HG02571 (cell line): Measurements from ENCODE around the gene STPG1.

Experiments
- ATAC-seq: cut with Tn5 transposase; IDR thresholded peaks from one replicate; pipeline ENCODE4 v1.9.1; 2021; ENCODE audit warnings: mild to moderate bottlenecking, moderate library complexity; ENCODE audit not compliant: unreplicated experiment

Gene STPG1

GRCh38 chr1:24319962-24320361, 93.6 kb downstream of the STPG1 start:
- no peak for ATAC-seq

DNA sequence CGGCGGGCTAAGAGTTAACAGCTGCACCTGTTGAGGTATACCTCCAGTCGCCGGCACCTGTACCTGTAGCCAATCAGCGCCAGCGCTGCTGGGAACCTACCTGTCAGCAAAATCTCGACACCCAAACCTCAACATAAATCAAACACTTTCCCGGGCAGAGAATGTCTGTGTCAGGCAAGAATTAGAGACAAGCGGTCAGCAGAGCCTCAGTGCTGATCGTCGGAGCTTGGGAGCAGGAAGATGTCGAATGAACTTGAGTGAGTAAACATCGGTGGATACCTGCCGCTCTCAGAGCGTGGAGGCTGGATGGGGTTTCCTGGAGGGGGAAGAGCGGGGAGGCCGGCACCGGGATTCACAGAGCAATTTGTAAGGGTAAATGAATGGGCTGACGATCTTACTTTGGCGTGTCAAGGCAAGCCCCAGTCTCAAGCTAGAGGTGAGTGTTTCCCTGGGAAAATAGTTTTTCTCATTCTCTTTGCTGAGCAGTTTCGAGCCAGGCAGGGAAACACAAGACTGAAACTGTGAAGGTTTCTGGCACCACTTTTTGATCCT, 94.2 kb downstream of the STPG1 start, which contains the start of gene GRHL3:
Gene GRHL3 (plus strand): TSS at position 46 of the 552 bp plus-strand sequence. CDS start 195 bp downstream, at position 241.
- no peak for ATAC-seq

GRCh38 chr1:24318615-24319311, 94.8 kb downstream of the STPG1 start:
- ATAC-seq = no peak

DNA sequence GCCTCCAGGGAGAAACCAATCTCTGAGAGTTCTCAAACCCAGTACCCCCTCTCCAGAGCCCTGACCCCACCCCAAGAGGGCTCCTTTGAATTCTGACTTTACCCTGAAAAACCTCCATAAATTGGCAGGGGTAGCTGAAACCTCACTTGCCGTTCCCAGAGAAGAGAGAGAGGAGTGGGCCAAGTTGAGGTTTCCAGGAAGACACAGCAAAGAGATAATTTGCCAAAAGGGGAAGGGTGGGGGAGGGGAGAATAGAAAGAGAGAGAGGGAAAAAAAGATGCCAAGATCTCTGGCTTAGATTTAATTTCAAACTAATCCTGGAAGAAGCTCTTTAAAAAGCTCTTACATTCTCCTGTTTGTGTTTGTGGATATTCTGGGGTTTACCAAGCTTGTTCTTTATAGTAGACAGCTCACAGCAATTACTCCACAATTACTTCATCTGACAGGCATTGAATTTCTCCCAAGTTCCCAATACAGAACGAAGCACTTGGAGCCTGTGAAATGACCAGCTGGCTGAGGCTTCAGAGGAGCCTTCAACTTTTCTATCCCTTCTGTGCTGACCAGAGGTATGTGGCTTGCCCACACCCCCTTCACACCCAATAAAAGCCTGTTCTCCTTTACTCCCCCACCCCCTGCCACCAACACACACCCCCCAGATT, 95.5 kb downstream of the STPG1 start:
- ATAC-seq = no peak

- ATAC-seq = no peak
These were observed 96.5 kb downstream of the STPG1 start for GRCh38 chr1:24317081-24317480.

DNA sequence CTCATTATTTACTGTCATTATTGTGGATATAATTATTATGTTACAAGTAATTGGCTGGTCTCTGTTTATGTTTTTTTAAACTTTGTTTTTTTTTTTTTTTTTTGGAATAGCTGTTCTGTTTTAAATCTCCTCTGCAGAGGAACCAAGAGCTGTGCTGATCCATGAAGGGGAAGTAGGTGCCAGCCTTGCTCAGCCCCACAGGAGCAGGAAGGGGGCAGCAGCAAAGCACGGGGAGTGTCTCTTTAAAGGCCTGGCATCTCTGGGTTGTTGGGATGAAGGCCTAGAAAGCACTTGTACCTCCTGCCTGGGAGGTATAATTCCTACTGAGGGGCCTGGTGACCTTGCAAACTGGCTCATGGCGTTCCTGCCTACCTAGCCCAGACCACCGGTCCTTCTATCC, 96.9 kb downstream of the STPG1 start:
- no peak for ATAC-seq

- ATAC-seq = no peak
These were observed 98.2 kb downstream of the STPG1 start for GRCh38 chr1:24315391-24315790.

- ATAC-seq = no peak
These were observed 101.8 kb downstream of the STPG1 start for GRCh38 chr1:24311741-24312140.

GRCh38 chr1:24311234-24311633, 102.3 kb downstream of the STPG1 start:
- ATAC-seq = no peak

DNA sequence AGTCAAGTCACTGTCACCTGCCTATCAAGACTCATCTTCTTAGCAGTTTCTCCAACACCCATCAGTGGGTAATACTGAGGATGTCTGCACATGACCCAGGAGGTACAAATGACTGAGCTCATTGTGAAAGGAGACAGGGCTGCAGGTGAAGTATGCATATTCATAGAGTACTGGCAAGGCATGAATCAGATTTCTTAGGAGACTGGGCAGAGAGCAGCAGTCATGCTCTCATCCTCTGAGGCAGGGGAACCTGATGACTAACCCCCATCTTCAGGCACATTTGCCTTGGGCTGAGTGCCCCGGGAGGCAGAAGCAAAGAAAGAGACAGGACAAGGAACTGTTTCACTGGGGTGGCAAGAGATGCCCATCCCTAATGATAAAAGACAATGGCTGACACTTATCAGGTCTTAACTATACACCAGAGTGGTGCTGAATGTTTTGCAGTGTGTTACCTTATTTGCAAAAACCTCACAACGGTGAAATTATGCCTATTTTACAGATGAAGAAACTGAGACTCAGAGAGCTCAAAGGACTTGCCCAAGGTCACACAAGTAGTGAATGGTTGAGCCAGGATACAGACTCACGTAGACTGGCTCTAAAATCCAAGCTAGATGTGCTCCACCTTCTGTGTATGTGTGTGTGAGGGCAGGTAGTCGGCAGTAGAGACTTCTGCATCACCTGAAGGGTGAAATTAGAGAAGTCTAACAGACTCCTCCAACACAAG, 103.7 kb downstream of the STPG1 start:
- no peak for ATAC-seq

GRCh38 chr1:24308365-24309015, 105.1 kb downstream of the STPG1 start:
- no peak for ATAC-seq
